ENCODE results near the gene ANO6. TPM values are rescaled to one million over a fixed set of nuclear protein-coding genes. Genes with fewer than 3 reads are reported as not detected.

The ANO6 gene
- polyA plus RNA-seq, 1 donor from 2014 or later = 9.0 TPM

- H2AFZ ChIP-seq (ENCODE audit: low read depth, low read length) = peak overlapping the region; percentile 74
- peak overlapping the region; percentile 68 for H3K9ac ChIP-seq (ENCODE audit: low read length)
- H4K20me1 ChIP-seq (ENCODE audit: insufficient read depth) = no peaks in the 10 kb centered on the region
- H3K27me3 ChIP-seq (ENCODE audit: insufficient read depth, low read depth, low read length) = no peaks in the 10 kb centered on the region
- peak overlapping the region; percentile 69 for H3K27ac ChIP-seq (ENCODE audit: low read length)
- peaks cover 6% of the 10 kb centered on the region for H3F3A ChIP-seq (ENCODE audit: insufficient read depth, low read length, poor library complexity, severe bottlenecking)
- H3K36me3 ChIP-seq (ENCODE audit: insufficient read depth, low read length) = no peaks in the 10 kb centered on the region
- no peaks in the 10 kb centered on the region for H3K9me3 ChIP-seq (ENCODE audit: low read length)
- peak overlapping the region; percentile 94 for H3K4me2 ChIP-seq (ENCODE audit: low read length)
- H3K79me2 ChIP-seq (replicated peaks; ENCODE audit: insufficient read depth, low read length) = peaks cover 34% of the 10 kb centered on the region
- TF ChIP-seq RAD21 (conservative IDR thresholded peaks at IDR 0.05) (peak; percentile 35), CTCF (IDR thresholded peaks at IDR 0.05; ENCODE audit: poor library complexity, severe bottlenecking) (peak; percentile 48), SMC3 (conservative IDR thresholded peaks at IDR 0.05; ENCODE audit: poor library complexity) (peak; percentile 5), POLR2AphosphoS5 (IDR thresholded peaks at IDR 0.05) (peak; percentile 5), REST (IDR thresholded peaks at IDR 0.05; ENCODE audit: borderline replicate concordance) (peak; percentile 13), EP300 (conservative IDR thresholded peaks at IDR 0.05; ENCODE audit: poor library complexity, severe bottlenecking) (no peak), MXI1 (conservative IDR thresholded peaks at IDR 0.05; ENCODE audit: poor library complexity, severe bottlenecking) (no peak), EZH2 (IDR thresholded peaks at IDR 0.05; ENCODE audit: borderline replicate concordance, insufficient read depth, low read length, poor library complexity, severe bottlenecking) (no peak), TAF1 (IDR thresholded peaks at IDR 0.05; ENCODE audit: low read depth) (no peak)
- H3K4me3 ChIP-seq (ENCODE audit: low read length) = peak overlapping the region; percentile 90
- H3K9me2 ChIP-seq (ENCODE audit: insufficient read depth, low read length) = no peaks in the 10 kb centered on the region
Observed at GRCh38 chr12:45216230-45216982, 511 bp downstream of the ANO6 start.

GRCh38 chr12:45216983-45217485 lies 1.1 kb downstream of the ANO6 start:
- peaks cover 6% of the 10 kb centered on the region for H3F3A ChIP-seq (ENCODE audit: insufficient read depth, low read length, poor library complexity, severe bottlenecking)
- peak overlapping the region; percentile 69 for H3K27ac ChIP-seq (ENCODE audit: low read length)
- H3K9ac ChIP-seq (ENCODE audit: low read length) = peak overlapping the region; percentile 68
- H4K20me1 ChIP-seq (ENCODE audit: insufficient read depth) = no peaks in the 10 kb centered on the region
- H2AFZ ChIP-seq (ENCODE audit: low read depth, low read length) = peak overlapping the region; percentile 41
- peak overlapping the region; percentile 90 for H3K4me3 ChIP-seq (ENCODE audit: low read length)
- no peaks in the 10 kb centered on the region for H3K36me3 ChIP-seq (ENCODE audit: insufficient read depth, low read length)
- no peaks in the 10 kb centered on the region for H3K9me3 ChIP-seq (ENCODE audit: low read length)
- no peaks in the 10 kb centered on the region for H3K9me2 ChIP-seq (ENCODE audit: insufficient read depth, low read length)
- H3K79me2 ChIP-seq (replicated peaks; ENCODE audit: insufficient read depth, low read length) = peaks cover 34% of the 10 kb centered on the region
- H3K4me2 ChIP-seq (ENCODE audit: low read length) = peak overlapping the region; percentile 94
- no peaks in the 10 kb centered on the region for H3K27me3 ChIP-seq (ENCODE audit: insufficient read depth, low read depth, low read length)
- no peak for TF ChIP-seq CTCF (IDR thresholded peaks at IDR 0.05; ENCODE audit: poor library complexity, severe bottlenecking)
- TF ChIP-seq EP300 (conservative IDR thresholded peaks at IDR 0.05; ENCODE audit: poor library complexity, severe bottlenecking) = no peak
- no peak for TF ChIP-seq POLR2AphosphoS5 (IDR thresholded peaks at IDR 0.05)
- no peak for TF ChIP-seq MXI1 (conservative IDR thresholded peaks at IDR 0.05; ENCODE audit: poor library complexity, severe bottlenecking)
- no peak for TF ChIP-seq TAF1 (IDR thresholded peaks at IDR 0.05; ENCODE audit: low read depth)
- TF ChIP-seq EZH2 (IDR thresholded peaks at IDR 0.05; ENCODE audit: borderline replicate concordance, insufficient read depth, low read length, poor library complexity, severe bottlenecking) = no peak
- TF ChIP-seq RAD21 (conservative IDR thresholded peaks at IDR 0.05) = no peak
- no peak for TF ChIP-seq SMC3 (conservative IDR thresholded peaks at IDR 0.05; ENCODE audit: poor library complexity)
- no peak for TF ChIP-seq REST (IDR thresholded peaks at IDR 0.05; ENCODE audit: borderline replicate concordance)
